AG04450 (cell line): ENCODE data around the gene OSBP2. TPM values are rescaled to one million over a fixed set of nuclear protein-coding genes. Genes with fewer than 3 reads are reported as not detected.

ENCODE experiments used
- CTCF ChIA-PET: fragments of 300-600, 350-600 bp; formaldehyde crosslinking; extraction: SDS; loops from one replicate; lab custom pipeline; 2022; ENCODE audit warnings: antibody characterized with exemption, inconsistent platforms; lab: Charles Lee
- POLR2A ChIA-PET: fragments of 350-600 bp; formaldehyde crosslinking; extraction: SDS; loops from one replicate; lab custom pipeline; 2021; ENCODE audit warnings: antibody characterized with exemption, inconsistent platforms; lab: Yijun Ruan, JAX
- DNase-seq: peaks from one replicate; pipeline ENCODE4 v3.0.0-alpha.2; 2011; ENCODE audit warnings: low read depth, low spot score
- H3K27ac ChIP-seq: one replicate; pipeline ENCODE4 v1.5.1; 2012; ENCODE audit warnings: low read depth, low read length, control low read depth
- H3K27me3 ChIP-seq: one replicate; pipeline ENCODE4 v1.6.0; 2012; ENCODE audit warnings: low read length; ENCODE audit not compliant: control insufficient read depth, insufficient read depth
- H3K4me3 ChIP-seq: 2 replicates; pipeline ENCODE4 v1.5.1; 2011; ENCODE audit warnings: mild to moderate bottlenecking, low read depth, low read length, control low read depth
- H3K9me3 ChIP-seq: 2 replicates; pipeline ENCODE4 v1.5.1; 2012; ENCODE audit warnings: low read length; ENCODE audit not compliant: control insufficient read depth, insufficient read depth
- polyA plus RNA-seq: library from polyadenylated mRNA; depleted of rRNA; stranded (reverse); fragments of >200 nt; gene quantifications from 2 replicates; pipeline ENCODE4 v1.2.3, GENCODE V29; 2011
- TF ChIP-seq, protein P1 (sequence below): IDR thresholded peaks from 2 replicates; pipeline ENCODE4 v1.5.1; 2011; ENCODE audit warnings: low read depth, low read length, control low read depth, inconsistent platforms

The OSBP2 gene
- polyA plus RNA-seq, 1 experiment = 1.8 TPM

DNA sequence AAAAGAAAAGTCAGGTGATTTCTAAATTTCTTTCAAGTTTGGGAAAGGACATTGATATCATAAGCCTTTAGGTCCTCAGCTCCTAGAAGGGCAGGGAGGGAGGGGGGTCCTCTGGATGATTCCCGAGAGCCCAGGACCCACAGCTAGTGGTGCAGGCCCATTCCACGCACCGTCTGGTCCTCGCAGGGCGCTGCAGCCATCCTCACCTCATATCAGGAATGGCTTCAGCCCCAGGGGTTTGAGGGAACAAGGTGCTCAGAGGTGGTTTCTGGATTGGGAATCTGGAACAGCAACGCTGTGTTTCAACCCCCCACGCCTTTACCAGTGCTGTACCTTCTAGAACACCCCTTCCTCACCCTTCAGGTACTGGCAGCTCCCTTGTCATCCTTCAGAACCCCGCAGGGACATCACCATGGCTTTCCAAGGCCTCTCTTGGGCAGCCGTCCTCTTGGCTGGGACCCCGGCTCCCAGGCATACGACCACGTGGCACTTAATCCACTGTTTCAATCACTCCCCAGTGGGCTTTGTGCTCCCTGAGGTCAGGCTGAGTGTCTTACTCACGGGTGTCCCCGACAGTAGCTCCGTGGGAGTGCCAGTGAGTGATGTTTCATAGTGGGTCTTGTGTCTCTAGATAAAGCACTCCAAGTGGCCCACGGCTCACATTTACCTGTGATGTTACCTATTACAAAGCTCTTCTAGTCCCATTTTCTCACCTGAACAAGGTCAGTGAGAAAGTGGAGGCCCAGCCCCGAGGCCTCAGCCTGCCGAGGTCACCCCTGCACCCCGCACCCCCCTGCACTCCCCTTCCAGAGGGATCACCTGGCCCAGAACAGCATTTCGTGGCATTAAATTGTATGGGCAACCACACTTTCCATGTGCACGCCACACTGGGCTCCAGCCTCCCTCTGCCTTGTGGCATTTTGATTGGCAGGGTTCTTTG lies 180.0 kb downstream of the OSBP2 start:
- Histone ChIP-seq H3K27ac (no peak overlapping the region), H3K27me3 (peaks cover 12% of the 10 kb centered on the region), H3K9me3 (no peaks in the 10 kb centered on the region), H3K4me3 (no peak overlapping the region)
- TF ChIP-seq, protein P1, sequence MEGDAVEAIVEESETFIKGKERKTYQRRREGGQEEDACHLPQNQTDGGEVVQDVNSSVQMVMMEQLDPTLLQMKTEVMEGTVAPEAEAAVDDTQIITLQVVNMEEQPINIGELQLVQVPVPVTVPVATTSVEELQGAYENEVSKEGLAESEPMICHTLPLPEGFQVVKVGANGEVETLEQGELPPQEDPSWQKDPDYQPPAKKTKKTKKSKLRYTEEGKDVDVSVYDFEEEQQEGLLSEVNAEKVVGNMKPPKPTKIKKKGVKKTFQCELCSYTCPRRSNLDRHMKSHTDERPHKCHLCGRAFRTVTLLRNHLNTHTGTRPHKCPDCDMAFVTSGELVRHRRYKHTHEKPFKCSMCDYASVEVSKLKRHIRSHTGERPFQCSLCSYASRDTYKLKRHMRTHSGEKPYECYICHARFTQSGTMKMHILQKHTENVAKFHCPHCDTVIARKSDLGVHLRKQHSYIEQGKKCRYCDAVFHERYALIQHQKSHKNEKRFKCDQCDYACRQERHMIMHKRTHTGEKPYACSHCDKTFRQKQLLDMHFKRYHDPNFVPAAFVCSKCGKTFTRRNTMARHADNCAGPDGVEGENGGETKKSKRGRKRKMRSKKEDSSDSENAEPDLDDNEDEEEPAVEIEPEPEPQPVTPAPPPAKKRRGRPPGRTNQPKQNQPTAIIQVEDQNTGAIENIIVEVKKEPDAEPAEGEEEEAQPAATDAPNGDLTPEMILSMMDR = no peak
- POLR2A ChIA-PET = no interaction called here
- no peak for DNase-seq
- CTCF ChIA-PET = interaction anchor here (1.1 kb wide), 1 partner anchor 240 kb away, joined by 3 read pairs; no protein-coding TSS in a partner anchor

DNA sequence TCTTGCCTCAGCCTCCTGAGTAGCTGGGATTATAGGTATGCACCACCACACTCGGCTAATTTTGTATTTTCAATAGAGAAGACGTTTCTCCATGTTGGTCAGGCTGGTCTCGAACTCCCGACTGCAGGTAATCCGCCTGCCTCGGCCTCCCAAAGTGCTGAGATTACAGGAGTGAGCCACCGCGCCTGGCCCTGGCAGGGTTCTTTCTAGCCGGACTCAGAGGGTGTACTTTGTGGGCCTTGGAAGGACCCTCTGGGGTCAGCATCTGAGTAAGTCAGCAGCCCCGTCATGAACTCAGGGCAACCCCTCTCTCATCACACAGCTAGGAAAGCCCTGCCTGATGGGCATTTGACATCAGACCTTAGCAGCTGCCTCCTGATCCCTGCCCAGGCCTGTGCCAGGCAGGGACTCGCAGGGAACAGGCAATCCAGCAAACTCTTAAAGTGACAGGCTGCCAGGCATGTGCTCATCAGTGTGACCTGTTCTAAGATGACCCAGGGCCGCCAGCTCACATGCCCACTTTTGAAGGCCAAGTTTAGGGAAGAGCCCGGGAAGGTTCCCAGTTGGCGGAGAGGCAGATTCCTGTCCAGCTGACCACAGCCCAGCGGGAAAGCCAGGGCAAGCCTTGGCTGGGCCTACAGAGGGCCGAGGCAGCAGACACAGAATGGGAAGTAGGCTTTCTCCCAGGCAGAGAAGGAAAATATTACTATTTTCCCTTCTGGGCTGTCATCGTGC lies 181.0 kb downstream of the OSBP2 start:
- TF ChIP-seq, protein P1 = no peak
- POLR2A ChIA-PET = no interaction called here
- Histone ChIP-seq H3K4me3 (no peak overlapping the region), H3K9me3 (no peaks in the 10 kb centered on the region), H3K27ac (no peak overlapping the region), H3K27me3 (peaks cover 12% of the 10 kb centered on the region)
- no peak for DNase-seq
- CTCF ChIA-PET = interaction anchor here (1.1 kb wide), 1 partner anchor 241 kb away, joined by 3 read pairs; no protein-coding TSS in a partner anchor

DNA sequence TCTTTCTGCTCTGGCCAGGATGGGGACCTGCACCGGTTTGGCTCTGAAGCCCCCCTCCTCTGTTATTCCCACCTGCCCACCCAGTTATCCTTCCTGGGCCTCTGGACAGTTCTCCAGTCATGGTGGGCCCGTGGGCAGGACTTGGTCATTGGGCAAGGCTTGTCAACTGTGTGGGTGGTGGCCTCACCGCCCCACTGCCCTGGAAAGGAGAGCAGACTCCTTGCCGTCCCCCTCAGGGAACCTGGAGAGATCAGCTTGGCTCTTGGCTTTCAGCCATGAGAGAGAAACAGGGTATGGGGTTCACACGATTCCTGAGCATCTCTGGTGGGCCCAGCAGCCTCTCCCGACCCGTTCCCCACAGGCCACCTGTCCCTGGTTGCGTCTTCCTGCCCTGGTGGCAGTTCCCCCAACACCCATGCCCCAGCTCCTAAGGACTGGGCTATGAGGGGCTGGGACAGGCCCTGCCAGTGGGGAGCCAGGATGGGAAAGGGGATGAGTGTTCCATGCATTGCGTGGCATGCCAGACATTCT lies 181.6 kb downstream of the OSBP2 start:
- Histone ChIP-seq H3K4me3 (no peak overlapping the region), H3K27ac (no peak overlapping the region), H3K27me3 (peaks cover 12% of the 10 kb centered on the region), H3K9me3 (no peaks in the 10 kb centered on the region)
- DNase-seq = no peak
- CTCF ChIA-PET = no interaction called here
- POLR2A ChIA-PET = no interaction called here
- TF ChIP-seq, protein P1 = no peak

DNA sequence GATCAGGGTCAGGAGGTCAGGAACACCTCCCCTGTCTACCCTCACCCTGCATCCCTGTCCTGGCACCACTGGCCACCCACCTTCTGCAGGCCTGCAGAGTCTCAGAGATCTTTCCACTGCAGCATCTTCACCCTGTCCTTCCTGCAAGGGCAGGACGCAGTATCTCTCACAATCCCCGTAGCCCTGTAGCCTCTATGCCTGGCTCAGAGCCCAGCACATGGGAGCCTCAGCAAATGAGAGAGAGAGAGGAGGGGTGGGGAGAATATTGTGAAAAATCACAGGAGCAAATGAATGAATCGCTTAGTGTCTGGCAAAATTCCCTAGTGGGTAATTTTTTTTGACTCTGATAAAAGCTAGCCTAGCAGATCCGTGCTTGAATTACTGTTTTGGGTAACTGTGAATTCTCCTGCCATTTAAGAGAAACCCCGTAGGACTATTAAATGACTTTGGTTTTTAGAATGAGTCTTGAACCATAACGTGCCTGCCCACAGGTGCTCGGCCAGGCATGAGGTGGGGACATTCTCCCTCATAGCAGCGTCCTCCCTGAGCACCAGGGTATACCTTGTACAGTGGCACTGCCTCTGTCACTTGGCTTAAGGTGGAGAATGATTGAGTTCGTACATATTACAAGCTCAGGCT lies 182.4 kb downstream of the OSBP2 start:
- CTCF ChIA-PET = interaction anchor here (1.3 kb wide), 1 partner anchor 114 kb away, joined by 5 read pairs; no protein-coding TSS in a partner anchor
- Histone ChIP-seq H3K27me3 (peaks cover 12% of the 10 kb centered on the region), H3K27ac (no peak overlapping the region), H3K9me3 (no peaks in the 10 kb centered on the region), H3K4me3 (no peak overlapping the region)
- TF ChIP-seq, protein P1 = no peak
- POLR2A ChIA-PET = no interaction called here
- DNase-seq = no peak
